H1 (cell line): Measurements from ENCODE around the gene KMT5B.

ENCODE experiments used
- BRCA1 ChIP-seq: IDR thresholded peaks from 2 replicates; pipeline ENCODE4 v1.6.1; 2012; ENCODE audit warnings: low read depth, low read length, improper control_type of control experiment
- EP300 ChIP-seq, 2 experiments: IDR thresholded peaks; 1 replicate in 1 of 2; 2 replicates in 1 of 2; pipeline ENCODE4 v1.6.1; 2011 to 2012; ENCODE audit warnings: low read depth in 2 of 2, low read length in 2 of 2, mild to moderate bottlenecking in 2 of 2, borderline replicate concordance in 1 of 2, inconsistent platforms in 1 of 2, moderate library complexity in 1 of 2
- FOSL1 ChIP-seq: IDR thresholded peaks from 2 replicates; pipeline ENCODE4 v1.6.1; 2011; ENCODE audit warnings: mild to moderate bottlenecking, low read depth, low read length, moderate library complexity; ENCODE audit not compliant: insufficient read depth
- HDAC6 ChIP-seq: IDR thresholded peaks from one replicate; pipeline ENCODE4 v1.7.1; 2012; ENCODE audit warnings: low read depth, mild to moderate bottlenecking, inconsistent platforms, low read length, moderate library complexity
- POLR2AphosphoS5 ChIP-seq: IDR thresholded peaks from 2 replicates; pipeline ENCODE4 v1.6.1; 2011; ENCODE audit warnings: low read depth, low read length
- SIRT6 ChIP-seq: IDR thresholded peaks from one replicate; pipeline ENCODE4 v1.7.1; 2012; ENCODE audit warnings: low read length, inconsistent platforms
- TAF1 ChIP-seq: IDR thresholded peaks from 2 replicates; pipeline ENCODE4 v1.6.1; 2011; ENCODE audit warnings: mild to moderate bottlenecking, low read depth, low read length
- YY1 ChIP-seq: IDR thresholded peaks from 2 replicates; pipeline ENCODE4 v1.6.1; 2011; ENCODE audit warnings: low read depth, mild to moderate bottlenecking, low read length
- ZNF274 ChIP-seq: IDR thresholded peaks from 2 replicates; pipeline ENCODE4 v1.7.0; 2012; ENCODE audit warnings: low read length, borderline replicate concordance; ENCODE audit errors: extremely low read depth
- TF ChIP-seq, protein P1 (sequence below): IDR thresholded peaks from 2 replicates; pipeline ENCODE4 v1.6.1; 2011; ENCODE audit warnings: low read depth, mild to moderate bottlenecking, low read length; ENCODE audit not compliant: insufficient read depth
- TF ChIP-seq, protein P2 (sequence below), 3 experiments: IDR thresholded peaks; 1 replicate in 2 of 3; 2 replicates in 1 of 3; pipeline versions ENCODE4 v1.5.1 to v1.6.1; 2011; ENCODE audit warnings: low read length in 3 of 3, mild to moderate bottlenecking in 3 of 3, inconsistent platforms in 2 of 3, low read depth in 1 of 3, moderate library complexity in 1 of 3; ENCODE audit not compliant: insufficient read depth in 1 of 3; ENCODE audit errors: control extremely low read depth in 1 of 3

DNA sequence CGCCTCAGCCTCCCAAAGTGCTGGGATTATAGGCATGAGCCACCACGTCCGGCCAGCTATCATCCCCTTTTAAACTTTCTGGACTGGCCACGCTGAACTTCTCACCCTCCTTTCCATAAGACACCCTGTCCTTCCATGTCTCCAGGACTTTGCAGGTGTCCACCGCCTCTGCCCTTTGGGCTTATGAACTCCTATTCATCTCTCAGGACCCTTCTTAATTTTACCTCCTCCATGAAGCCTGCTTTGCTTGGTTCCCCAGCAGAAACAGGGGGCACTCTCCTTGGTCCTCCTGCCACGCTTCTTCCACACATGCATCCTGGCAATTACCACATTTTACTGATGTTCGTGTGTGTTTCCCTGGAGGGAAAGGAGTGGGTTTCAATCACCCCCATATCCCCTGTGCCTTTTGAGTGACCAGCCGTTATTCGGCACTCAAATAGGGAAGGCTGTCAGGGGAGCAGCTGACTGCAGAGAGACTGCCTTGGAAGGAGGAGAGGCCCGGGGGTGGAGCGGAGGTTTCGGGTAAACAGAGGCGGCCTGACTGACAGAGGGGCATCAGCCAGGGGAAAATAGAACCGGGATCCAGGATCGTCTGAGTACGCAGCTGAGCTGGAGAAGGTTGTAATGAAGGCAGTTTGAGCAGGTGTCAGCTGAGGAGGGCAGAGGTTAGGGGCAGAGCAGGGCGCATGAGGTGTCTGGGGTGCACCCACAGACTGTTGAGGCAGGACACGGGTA, 64.9 kb downstream of the KMT5B start:
- TF ChIP-seq YY1 (no peak), FOSL1 (no peak), TAF1 (no peak), HDAC6 (no peak), POLR2AphosphoS5 (no peak), ZNF274 (no peak), EP300 (IDR thresholded peaks at IDR 0.05; ENCODE audit: borderline replicate concordance in 1 of 2, low read depth in 2 of 2, low read length in 2 of 2) (no peak), SIRT6 (no peak), BRCA1 (no peak)
- TF ChIP-seq, protein P1, sequence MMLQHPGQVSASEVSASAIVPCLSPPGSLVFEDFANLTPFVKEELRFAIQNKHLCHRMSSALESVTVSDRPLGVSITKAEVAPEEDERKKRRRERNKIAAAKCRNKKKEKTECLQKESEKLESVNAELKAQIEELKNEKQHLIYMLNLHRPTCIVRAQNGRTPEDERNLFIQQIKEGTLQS, result no peak
- TF ChIP-seq, protein P2, sequence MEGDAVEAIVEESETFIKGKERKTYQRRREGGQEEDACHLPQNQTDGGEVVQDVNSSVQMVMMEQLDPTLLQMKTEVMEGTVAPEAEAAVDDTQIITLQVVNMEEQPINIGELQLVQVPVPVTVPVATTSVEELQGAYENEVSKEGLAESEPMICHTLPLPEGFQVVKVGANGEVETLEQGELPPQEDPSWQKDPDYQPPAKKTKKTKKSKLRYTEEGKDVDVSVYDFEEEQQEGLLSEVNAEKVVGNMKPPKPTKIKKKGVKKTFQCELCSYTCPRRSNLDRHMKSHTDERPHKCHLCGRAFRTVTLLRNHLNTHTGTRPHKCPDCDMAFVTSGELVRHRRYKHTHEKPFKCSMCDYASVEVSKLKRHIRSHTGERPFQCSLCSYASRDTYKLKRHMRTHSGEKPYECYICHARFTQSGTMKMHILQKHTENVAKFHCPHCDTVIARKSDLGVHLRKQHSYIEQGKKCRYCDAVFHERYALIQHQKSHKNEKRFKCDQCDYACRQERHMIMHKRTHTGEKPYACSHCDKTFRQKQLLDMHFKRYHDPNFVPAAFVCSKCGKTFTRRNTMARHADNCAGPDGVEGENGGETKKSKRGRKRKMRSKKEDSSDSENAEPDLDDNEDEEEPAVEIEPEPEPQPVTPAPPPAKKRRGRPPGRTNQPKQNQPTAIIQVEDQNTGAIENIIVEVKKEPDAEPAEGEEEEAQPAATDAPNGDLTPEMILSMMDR (IDR thresholded peaks at IDR 0.05; ENCODE audit: control extremely low read depth in 1 of 3, insufficient read depth in 1 of 3, low read depth in 1 of 3, low read length in 3 of 3), result no peak
